DMS53 treated with DMSO at 0.1 percent for 48 hours (cell line): ENCODE data around the gene SLC6A20.

Source experiments
- DNase-seq: peaks from one replicate; lab custom pipeline; 2025; ENCODE audit not compliant: unreplicated experiment; lab: John Stamatoyannopoulos, UW

The SLC6A20 gene

GRCh38 chr3:45803252-45803935, 7.1 kb upstream of the SLC6A20 start:
- DNase-seq: no peak

DNA sequence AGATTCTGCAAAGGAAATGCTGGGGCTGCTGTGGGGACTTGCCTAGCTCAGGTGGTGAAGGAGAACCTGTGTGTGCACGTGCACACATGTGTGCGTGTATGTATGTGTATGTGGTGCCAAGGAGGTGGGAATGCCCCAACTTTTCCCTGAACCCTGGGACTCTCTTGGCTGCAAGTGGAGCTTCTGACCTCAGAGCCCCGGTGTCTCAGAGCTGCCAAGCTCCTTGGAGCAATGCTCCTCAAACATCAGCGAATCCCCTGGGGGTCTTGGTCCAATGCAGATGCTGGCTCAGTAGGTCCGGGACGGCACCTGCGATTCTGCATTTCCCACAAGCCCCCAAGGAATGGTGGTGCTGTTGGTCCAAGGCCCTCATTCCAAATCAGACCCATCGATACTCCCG, 5.8 kb upstream of the SLC6A20 start:
- no peak for DNase-seq

- DNase-seq: no peak
Observed at GRCh38 chr3:45800611-45801010, 4.3 kb upstream of the SLC6A20 start.

- no peak for DNase-seq
Observed at GRCh38 chr3:45799586-45799985, 3.2 kb upstream of the SLC6A20 start.

- DNase-seq: no peak
Observed at GRCh38 chr3:45798034-45798433, 1.7 kb upstream of the SLC6A20 start.

DNA sequence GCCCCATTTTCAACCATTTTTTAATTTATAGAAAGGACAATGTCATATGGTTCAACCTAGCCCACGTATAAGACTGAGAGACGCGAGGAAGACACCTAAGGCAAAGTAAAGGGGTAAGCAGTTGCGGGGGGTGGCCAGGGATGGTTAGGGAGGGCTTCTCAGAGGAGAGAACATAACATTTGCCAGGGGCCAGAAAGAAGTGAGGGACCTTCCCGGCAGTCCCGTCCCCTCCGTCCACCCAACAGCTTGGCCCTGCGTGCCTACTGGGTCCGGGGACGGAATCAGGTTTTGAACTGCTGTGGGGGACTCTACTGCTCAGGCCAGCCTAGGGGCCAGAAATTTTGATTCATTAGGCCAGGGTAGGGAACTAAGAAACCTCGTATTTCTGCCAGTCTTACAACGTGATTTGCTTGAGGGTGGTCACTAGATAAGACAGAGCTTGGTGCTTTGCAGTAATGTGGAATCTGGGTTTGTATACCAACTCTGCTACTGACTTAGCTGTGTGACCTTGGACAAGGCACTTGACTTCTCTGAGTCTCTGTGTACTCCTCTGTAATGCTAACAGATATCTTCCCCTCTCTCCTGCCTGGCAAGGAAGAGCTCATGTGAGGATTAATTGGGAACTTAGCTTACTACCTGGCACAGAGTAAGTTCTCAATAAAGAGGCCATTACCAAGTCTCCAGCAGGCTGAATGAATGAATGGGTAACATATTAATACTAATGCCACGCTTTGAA, 734 bp upstream of the SLC6A20 start:
- no peak for DNase-seq

DNA sequence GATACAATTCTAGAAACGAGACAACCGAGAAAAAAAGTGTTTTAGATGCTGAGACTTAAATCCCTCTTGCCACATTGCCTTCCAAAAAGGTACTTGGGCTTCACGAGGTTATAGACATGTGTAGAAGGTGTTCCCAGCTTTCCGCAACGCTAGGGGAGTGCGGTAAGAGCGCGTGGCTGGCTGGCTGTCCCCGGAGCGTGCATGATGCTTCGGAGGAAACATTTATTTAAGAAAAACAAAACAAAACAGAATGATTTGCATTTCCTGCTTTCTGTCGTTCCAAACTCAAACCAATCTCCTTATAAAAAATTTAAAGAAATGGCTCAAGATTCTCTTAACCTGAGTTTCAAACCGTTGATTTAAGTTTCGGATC, 841 bp downstream of the SLC6A20 start:
- no peak for DNase-seq

DNA sequence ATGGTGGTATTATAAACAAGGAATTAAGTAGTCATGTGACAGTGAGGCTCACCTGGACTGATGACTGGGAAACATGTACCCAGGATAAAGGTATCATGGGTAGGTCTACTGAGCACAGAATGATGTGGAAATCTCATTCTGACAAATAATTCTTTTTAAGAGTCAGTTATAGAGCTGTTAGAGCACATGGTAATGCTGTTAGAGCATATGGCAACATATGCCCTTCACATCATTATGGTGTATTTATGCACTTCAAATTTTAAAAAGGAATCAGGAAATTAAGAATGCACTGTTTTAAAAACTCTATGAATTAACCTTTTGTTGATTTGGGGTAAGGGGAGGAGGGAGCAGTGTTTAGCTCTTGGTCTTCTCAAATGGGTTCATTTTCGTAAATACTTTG, 1.7 kb downstream of the SLC6A20 start:
- DNase-seq: no peak

DNA sequence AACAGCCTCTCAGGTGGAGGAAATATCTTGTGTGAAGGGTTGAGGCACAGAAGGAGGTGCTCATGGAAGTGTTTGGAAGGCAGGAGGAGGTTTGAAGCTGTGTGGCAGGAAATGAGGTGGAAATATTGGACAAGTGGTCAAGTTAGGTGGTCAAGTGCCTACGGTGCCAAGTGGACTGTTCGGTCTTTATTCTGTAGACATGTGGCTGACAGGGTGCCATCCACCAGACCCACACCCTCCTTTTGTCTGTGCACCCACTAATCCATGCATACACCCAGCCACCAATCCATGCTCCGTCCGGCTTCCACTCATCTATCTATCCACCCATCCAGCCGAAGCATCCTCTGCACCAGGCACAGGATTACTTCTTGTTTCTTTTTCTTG, 2.2 kb downstream of the SLC6A20 start:
- DNase-seq: no peak

- DNase-seq: no peak
Observed at GRCh38 chr3:45793482-45794176, 2.7 kb downstream of the SLC6A20 start.

GRCh38 chr3:45792516-45793172, 3.7 kb downstream of the SLC6A20 start:
- DNase-seq: no peak

- no peak for DNase-seq
Observed at GRCh38 chr3:45792036-45792435, 4.3 kb downstream of the SLC6A20 start.

GRCh38 chr3:45790596-45790995, 5.7 kb downstream of the SLC6A20 start:
- DNase-seq: no peak

DNA sequence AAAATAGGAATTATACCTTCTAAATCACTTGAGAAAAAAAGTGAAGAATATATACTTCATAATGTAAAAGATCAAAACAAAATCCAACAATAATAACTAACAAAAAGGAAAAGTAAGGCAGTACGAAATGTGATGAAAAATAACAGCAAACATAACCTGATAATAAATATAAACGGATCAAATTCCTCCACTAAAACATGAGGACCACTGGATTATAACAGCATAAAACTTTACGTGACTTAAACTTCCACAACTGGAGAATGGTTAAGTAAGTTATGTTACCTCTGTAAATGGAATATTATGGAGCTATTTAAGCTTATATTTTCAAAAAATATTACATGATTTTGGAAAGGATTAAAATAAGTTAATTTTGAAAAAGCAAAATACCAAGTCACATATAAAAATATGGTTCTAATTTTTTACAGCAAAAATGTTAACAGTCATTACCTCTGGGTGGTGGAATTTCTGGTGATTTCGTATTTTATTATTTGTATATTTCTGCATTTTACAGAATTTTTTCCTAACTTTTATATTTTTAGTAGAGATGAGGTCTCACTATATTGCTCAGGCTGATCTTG, 7.0 kb downstream of the SLC6A20 start:
- DNase-seq: no peak

- no peak for DNase-seq
Observed at GRCh38 chr3:45787551-45787950, 8.8 kb downstream of the SLC6A20 start.

DNA sequence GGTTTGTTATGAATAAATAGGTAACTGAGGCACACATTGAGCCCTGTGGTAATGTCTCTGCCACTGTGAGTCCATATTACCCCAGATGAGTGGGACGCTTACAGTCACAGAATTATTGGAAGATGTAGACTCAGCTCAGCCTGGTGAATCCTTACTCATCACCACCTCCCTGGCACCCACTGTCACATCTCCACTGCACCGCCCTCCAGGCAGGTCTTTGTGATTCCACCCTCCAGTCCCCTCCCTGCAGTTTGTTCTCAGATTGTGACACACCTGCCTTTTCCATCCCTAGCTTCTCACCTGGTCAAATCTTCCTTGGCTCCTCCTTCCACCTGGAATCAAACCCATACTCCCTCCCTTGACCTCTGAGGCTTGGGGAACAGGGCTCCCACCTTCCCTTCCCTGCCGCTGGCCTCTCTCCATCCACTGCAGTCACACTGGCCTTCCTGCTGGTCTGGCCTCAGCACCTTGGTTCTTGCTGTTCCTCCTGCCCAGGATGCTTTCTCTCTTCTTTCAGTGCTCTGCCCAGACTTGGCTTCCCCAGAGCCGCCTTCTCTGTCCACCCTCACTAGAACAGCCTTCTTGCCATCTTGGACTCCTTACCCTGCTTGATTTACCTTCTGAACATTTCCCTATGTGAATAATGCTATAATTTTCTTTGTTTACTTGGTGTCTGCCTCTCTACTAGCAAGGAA, 9.4 kb downstream of the SLC6A20 start:
- no peak for DNase-seq

GRCh38 chr3:45785605-45786150, 10.7 kb downstream of the SLC6A20 start:
- DNase-seq: no peak

DNA sequence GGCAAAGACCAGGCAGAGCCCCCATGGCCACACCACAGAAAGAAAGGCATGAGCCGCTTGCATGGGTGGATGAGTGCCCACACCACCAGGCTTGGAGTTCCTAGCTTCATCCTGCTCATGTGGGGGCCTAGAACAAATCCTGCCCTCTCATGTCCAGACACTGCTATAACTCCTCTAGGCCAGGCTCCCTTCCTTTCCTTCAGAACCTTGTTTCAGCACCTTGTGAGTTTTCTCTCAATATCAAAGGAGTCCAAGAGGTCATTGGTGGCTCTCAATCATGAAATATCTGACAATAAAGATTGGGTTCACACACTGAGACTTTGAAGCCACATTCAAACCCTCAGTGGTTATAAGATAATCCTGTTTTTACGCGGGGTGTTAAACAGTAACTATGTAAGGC, 12.7 kb downstream of the SLC6A20 start:
- no peak for DNase-seq

- DNase-seq: no peak
Observed at GRCh38 chr3:45782381-45782780, 14.0 kb downstream of the SLC6A20 start.

GRCh38 chr3:45781841-45782240, 14.5 kb downstream of the SLC6A20 start:
- no peak for DNase-seq

GRCh38 chr3:45781271-45781670, 15.1 kb downstream of the SLC6A20 start:
- DNase-seq: no peak
